ENCODE measurements around the gene RPLP2.

The RPLP2 gene

GRCh38 chr11:803770-804598, 5.8 kb upstream of the RPLP2 start:
- DNase-seq (ENCODE audit: low read depth): no peak

GRCh38 chr11:804599-804964, 5.2 kb upstream of the RPLP2 start:
- no peak for DNase-seq (ENCODE audit: low read depth)

GRCh38 chr11:808427-809286, 1.1 kb upstream of the RPLP2 start:
- no peak for DNase-seq (ENCODE audit: low read depth)

- no peak for DNase-seq (ENCODE audit: low read depth)
Measured at GRCh38 chr11:810040-810567, 337 bp downstream of the RPLP2 start.

- no peak for DNase-seq (ENCODE audit: low read depth)
Measured at GRCh38 chr11:811446-812245, 1.9 kb downstream of the RPLP2 start.

GRCh38 chr11:812390-812789, 2.6 kb downstream of the RPLP2 start:
- DNase-seq (ENCODE audit: low read depth): no peak

- no peak for DNase-seq (ENCODE audit: low read depth)
Measured at GRCh38 chr11:813072-813455, 3.3 kb downstream of the RPLP2 start.

- no peak for DNase-seq (ENCODE audit: low read depth)
Measured at GRCh38 chr11:813456-814096, 3.8 kb downstream of the RPLP2 start.

GRCh38 chr11:815675-816432, 6.1 kb downstream of the RPLP2 start:
- no peak for DNase-seq (ENCODE audit: low read depth)

GRCh38 chr11:816433-816779, 6.6 kb downstream of the RPLP2 start:
- DNase-seq (ENCODE audit: low read depth): no peak

- no peak for DNase-seq (ENCODE audit: low read depth)
Measured at GRCh38 chr11:818396-819128, 8.8 kb downstream of the RPLP2 start, which contains the start of gene PNPLA2. Gene PNPLA2 (plus strand): TSS chr11:818914. CDS start chr11:819719, 805 bp downstream.

GRCh38 chr11:819129-819931, 9.6 kb downstream of the RPLP2 start:
- DNase-seq (ENCODE audit: low read depth): peak; percentile 90

- DNase-seq (ENCODE audit: low read depth): peak; percentile 84
Measured at GRCh38 chr11:819943-820649, 10.3 kb downstream of the RPLP2 start.

- DNase-seq (ENCODE audit: low read depth): no peak
Measured at GRCh38 chr11:820655-821511, 11.1 kb downstream of the RPLP2 start.

GRCh38 chr11:821512-822371, 12.0 kb downstream of the RPLP2 start:
- DNase-seq (ENCODE audit: low read depth): no peak

- DNase-seq (ENCODE audit: low read depth): no peak
Measured at GRCh38 chr11:823441-824291, 13.9 kb downstream of the RPLP2 start.

All from stimulated activated CD4-positive, alpha-beta T cell treated with anti-CD3 and anti-CD28 coated beads, Interleukin-2, amount 100 ng/mL, for 4 hours (primary cell).